Measurements from ENCODE around the gene DCUN1D2. TPM values are rescaled to one million over a fixed set of nuclear protein-coding genes. Genes with fewer than 3 reads are reported as not detected.

Gene DCUN1D2
- total and polyA plus RNA-seq, 9 donors = 9.7 to 31.4 (median 16.4) TPM

DNA sequence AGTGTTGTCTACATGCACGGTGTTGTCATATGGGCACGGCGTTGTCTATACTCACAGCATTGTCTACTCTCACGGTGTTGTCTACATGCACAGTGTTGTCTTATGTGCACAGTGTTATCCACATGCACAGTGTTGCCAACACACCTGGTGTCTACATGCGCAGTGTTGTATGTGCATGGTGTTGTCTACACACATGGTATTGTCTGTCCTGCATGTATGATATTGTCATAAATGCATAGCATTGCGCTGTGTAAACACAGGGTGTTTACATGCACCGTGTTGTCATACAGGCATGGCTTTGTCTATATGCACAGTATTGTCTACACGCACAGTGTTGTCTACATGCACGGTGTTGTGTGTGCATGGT, 44.0 kb downstream of the DCUN1D2 start:
- intact Hi-C loops (cut with DNase I) = no loop called here
- no peak for DNase-seq
- 84 to 87% (median 85%) methylated on average over 9 of the region's 9 CpGs for WGBS, 3 donors
- Histone ChIP-seq H3K27ac (no peak overlapping the region), H3K27me3 (no peaks in the 10 kb centered on the region), H3K4me1 (ENCODE audit: insufficient read depth) (peaks cover 9% of the 10 kb centered on the region), H3K36me3 (no peaks in the 10 kb centered on the region), H3K9me3 (no peaks in the 10 kb centered on the region), H3K4me3 (no peak overlapping the region)
- TF ChIP-seq, protein P1, sequence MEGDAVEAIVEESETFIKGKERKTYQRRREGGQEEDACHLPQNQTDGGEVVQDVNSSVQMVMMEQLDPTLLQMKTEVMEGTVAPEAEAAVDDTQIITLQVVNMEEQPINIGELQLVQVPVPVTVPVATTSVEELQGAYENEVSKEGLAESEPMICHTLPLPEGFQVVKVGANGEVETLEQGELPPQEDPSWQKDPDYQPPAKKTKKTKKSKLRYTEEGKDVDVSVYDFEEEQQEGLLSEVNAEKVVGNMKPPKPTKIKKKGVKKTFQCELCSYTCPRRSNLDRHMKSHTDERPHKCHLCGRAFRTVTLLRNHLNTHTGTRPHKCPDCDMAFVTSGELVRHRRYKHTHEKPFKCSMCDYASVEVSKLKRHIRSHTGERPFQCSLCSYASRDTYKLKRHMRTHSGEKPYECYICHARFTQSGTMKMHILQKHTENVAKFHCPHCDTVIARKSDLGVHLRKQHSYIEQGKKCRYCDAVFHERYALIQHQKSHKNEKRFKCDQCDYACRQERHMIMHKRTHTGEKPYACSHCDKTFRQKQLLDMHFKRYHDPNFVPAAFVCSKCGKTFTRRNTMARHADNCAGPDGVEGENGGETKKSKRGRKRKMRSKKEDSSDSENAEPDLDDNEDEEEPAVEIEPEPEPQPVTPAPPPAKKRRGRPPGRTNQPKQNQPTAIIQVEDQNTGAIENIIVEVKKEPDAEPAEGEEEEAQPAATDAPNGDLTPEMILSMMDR (IDR thresholded peaks at IDR 0.05) = no peak
- TF ChIP-seq EP300 (IDR thresholded peaks at IDR 0.05) = no peak
- TF ChIP-seq POLR2A (IDR thresholded peaks at IDR 0.05) = no peak

DNA sequence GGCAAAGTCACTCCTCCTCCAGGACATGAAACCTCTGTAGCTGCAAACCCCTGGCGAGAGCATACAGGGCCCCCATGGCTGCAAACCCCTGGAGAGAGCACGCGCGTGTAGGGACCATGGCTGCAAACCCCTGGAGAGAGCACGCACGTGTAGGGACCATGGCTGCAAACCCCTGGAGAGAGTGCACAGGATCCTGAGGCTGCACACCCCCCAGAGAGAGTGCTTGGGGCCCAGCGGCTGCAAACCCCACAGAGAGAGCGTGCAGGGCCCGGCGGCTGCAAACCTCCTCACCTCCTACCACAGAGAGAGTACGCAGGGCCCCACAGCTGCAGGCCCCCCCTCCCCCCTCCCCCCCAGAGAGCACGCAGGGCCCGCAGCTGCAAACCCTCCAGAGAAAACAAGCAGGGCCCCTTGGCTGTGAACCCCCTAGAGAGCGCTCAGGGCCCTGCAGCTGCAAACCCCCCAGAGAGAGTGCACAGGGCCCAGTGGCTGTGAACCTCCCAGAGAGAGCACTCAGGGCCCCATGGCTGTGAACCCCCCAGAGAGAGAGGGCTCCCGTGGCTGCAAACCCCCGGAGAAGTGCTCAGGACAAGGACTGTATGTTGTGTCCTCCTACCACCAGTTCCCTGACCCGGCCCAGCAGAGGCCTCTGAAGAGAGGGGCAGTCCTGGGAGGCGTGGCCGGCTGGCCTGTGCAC, 44.6 kb downstream of the DCUN1D2 start:
- 37 to 41% (median 37%) methylated on average over 15 to 19 of the region's 19 CpGs for WGBS, 3 donors
- intact Hi-C loops (cut with DNase I) = no loop called here
- TF ChIP-seq, protein P1 (IDR thresholded peaks at IDR 0.05) = no peak
- TF ChIP-seq POLR2A (IDR thresholded peaks at IDR 0.05) (no peak), EP300 (IDR thresholded peaks at IDR 0.05) (no peak)
- Histone ChIP-seq H3K9me3 (no peaks in the 10 kb centered on the region), H3K4me1 (ENCODE audit: insufficient read depth) (peaks cover 9% of the 10 kb centered on the region), H3K36me3 (no peaks in the 10 kb centered on the region), H3K4me3 (no peak overlapping the region), H3K27ac (no peak overlapping the region), H3K27me3 (no peaks in the 10 kb centered on the region)
- DNase-seq = peak in 1 of 5 donors; percentile 23

DNA sequence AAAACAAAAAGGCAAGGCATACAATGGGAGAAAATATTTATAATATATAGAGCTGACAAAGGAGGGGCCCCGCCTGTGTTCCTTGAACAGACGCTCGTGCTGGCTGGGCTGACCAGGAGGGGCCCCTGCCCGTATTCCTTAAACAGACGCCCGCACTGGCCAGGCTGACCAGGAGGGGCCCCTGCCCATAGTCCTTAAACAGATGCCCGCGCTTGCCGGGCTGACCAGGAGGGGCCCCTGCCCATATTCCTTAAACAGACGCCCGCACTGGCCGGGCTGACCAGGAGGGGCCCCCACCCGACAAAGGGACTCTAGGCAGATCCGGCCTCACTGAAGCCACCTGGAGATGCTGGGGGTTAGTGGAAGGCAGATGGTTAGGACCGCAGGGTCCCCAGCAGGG, 46.5 kb downstream of the DCUN1D2 start:
- no peak overlapping the region for H3K4me3 ChIP-seq
- H3K27me3 ChIP-seq = no peaks in the 10 kb centered on the region
- intact Hi-C loops (cut with DNase I) = no loop called here
- DNase-seq = no peak
- H3K36me3 ChIP-seq = no peaks in the 10 kb centered on the region
- H3K4me1 ChIP-seq (ENCODE audit: insufficient read depth) = peaks cover 3% of the 10 kb centered on the region
- no peaks in the 10 kb centered on the region for H3K9me3 ChIP-seq
- WGBS, 3 donors = 93 to 96% (median 94%) methylated on average over 15 of the region's 15 CpGs
- TF ChIP-seq EP300 (IDR thresholded peaks at IDR 0.05) (no peak), POLR2A (IDR thresholded peaks at IDR 0.05) (no peak)
- TF ChIP-seq, protein P1 (IDR thresholded peaks at IDR 0.05) = no peak
- H3K27ac ChIP-seq = no peak overlapping the region

DNA sequence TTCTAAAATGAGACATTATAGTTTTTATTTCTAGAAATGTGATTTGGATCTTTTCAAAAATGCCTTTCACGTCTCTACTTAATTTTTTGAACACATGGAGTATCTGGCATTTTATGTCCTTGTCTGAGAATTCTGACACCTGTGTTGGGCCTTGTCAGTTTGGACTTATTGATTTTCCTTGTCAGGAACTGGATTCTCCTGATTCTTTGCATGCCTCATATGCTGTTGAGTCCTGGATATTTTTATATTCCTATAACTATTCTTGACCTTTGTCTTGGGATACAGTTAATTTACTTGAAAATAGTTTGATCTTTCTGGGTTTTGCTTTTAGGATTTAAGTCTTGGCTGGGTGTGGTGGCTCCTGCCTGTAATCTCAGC, 47.5 kb downstream of the DCUN1D2 start:
- Histone ChIP-seq H3K36me3 (no peaks in the 10 kb centered on the region), H3K4me3 (no peak overlapping the region), H3K4me1 (ENCODE audit: insufficient read depth) (no peaks in the 10 kb centered on the region), H3K27me3 (no peaks in the 10 kb centered on the region), H3K27ac (no peak overlapping the region), H3K9me3 (no peaks in the 10 kb centered on the region)
- intact Hi-C loops (cut with DNase I) = no loop called here
- TF ChIP-seq, protein P1 (IDR thresholded peaks at IDR 0.05) = no peak
- no peak for TF ChIP-seq POLR2A (IDR thresholded peaks at IDR 0.05)
- no peak for TF ChIP-seq EP300 (IDR thresholded peaks at IDR 0.05)
- no peak for DNase-seq
- WGBS, 3 donors = 77 to 88% (median 87%) methylated on average over 1 of the region's 1 CpG

All from ovary (tissue), 9 donors.